ES-I3 (cell line): ENCODE data around the gene COMMD1.

Experiments
- H3K36me3 ChIP-seq: 2 replicates; pipeline ENCODE4 v1.6.1; 2013; ENCODE audit warnings: mild to moderate bottlenecking, low read length, control low read depth, moderate library complexity; ENCODE audit not compliant: insufficient read depth
- H3K4me1 ChIP-seq: 2 replicates; pipeline ENCODE4 v1.6.1; 2013; ENCODE audit warnings: mild to moderate bottlenecking, control low read depth, low read length; ENCODE audit not compliant: insufficient read depth
- H3K9ac ChIP-seq: 2 replicates; pipeline ENCODE4 v1.6.1; 2013; ENCODE audit warnings: low read depth, mild to moderate bottlenecking, low read length, moderate library complexity
- H3K9me3 ChIP-seq: 2 replicates; pipeline ENCODE4 v1.6.1; 2013; ENCODE audit warnings: mild to moderate bottlenecking, low read length, moderate library complexity; ENCODE audit not compliant: control insufficient read depth, insufficient read depth

The COMMD1 gene

DNA sequence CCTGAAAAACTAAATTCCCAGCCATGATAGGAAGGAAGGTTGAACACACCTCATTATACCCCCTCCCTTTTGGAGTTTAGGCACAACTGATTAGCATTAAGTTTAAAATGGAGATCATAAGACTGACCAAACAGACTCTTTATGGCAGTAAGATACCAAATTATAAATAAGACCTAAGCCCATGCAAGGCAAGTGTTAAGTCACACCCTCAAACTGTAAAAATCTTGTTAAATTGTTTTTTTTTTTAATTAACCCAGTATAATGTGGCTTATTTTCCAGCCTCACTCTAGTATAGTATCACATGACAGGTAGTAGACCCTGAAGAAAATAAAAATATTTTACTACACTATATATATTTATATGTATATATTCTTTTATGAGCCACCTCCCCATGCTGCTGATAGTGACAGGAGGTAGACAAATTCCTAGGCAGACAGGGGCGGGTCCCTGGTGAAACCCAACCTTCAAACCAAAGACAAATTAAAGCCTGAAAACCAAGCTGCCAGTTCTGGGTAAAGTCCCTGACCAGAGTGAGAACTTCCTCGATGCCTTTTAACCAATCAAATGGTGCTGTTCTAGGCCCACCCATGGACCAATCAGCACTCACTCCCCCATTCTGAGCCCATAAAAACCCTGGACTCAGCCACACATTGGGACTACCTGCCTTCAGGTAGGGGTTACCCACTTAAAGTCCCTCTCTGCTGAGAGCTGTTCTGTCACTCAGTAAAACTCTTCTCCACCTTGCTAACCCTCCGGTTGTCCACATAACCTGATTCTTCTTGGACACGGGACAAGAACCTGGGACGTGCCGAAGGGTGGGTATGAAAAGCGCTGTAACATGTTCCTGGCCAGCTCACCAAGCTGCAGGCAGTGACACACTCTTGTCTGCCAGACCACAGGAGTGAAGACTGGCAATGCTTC is 166.5 kb downstream of the COMMD1 start:
- H3K9ac ChIP-seq = no peak overlapping the region
- peaks cover 11% of the 10 kb centered on the region; the same call in 1 of the 2 replicates for H3K9me3 ChIP-seq
- H3K4me1 ChIP-seq = peaks cover 14% of the 10 kb centered on the region
- no peaks in the 10 kb centered on the region; the same call in 1 of the 2 replicates for H3K36me3 ChIP-seq

DNA sequence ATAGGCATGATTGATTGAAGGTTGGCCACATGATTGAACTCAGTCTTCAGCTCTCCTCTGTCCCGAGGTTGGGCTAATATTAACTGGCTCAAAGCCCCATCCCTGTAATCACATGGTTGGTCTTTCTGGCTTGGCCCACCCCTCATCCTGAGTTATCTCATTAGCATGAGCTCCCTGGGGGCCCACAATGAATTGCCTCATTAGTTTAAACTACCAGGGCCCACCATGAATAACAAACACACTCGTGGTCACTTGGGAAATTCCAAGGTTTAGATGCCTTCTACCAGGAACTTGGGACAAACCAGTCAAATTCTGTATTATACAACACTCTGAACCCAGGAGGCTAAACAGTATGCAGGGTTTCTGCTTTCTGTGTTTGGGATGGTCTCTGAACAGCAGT is 168.8 kb downstream of the COMMD1 start:
- H3K4me1 ChIP-seq = peaks cover 14% of the 10 kb centered on the region
- H3K9me3 ChIP-seq = peaks cover 11% of the 10 kb centered on the region; the same call in 1 of the 2 replicates
- H3K36me3 ChIP-seq = no peaks in the 10 kb centered on the region; the same call in 1 of the 2 replicates
- H3K9ac ChIP-seq = no peak overlapping the region

DNA sequence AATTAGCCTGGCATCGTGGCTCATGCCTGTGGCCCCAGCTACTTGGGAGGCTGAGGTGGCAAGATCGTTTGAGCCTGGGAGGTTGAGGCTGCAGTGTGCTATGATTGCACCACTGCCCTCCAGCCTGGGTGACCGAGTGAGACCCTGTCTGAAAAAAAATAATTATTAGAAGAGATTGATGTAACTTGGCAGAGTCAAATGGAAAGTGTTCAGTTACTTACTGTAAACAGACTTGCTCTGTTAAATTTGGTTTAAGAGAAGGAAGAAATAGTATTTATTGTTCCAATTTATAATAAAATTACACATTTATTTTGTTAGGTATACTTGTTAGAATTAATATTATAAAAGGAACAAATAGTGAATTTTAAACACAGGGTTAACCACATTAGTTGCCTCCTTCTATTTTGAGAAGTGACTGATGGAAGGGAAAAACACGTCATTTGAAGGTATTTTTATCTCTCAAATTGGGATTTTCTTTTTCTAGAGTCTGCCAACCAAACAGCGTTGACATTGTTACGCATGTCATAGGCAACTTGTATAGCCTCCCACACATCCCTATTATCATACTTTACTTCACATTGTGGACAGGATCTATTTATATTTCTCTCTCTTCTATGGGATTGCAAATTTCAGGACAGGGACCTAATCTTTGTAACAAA is 171.6 kb downstream of the COMMD1 start:
- Histone ChIP-seq H3K9me3 (peaks cover 6% of the 10 kb centered on the region; the same call in 1 of the 2 replicates), H3K9ac (no peak overlapping the region), H3K4me1 (peaks cover 14% of the 10 kb centered on the region), H3K36me3 (no peaks in the 10 kb centered on the region; the same call in 1 of the 2 replicates)

DNA sequence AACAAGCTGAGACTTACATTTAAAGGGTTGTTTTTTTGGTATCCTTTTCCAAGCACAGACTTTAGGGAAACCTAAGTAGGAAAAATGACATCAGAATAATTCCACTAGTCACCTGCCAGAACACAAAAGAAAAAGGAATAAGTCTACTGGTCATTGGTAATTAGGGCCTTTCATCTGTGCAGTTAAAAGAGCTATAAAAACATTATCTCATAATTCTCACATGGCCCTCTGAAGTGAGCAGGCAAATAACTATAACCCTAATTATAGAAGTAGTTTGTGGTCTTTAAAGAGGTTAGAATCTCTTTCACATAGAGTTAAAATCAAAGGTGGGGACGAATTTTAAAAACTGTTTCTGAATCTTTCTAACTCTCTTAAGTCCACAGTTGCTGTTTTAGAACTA is 179.3 kb downstream of the COMMD1 start:
- H3K4me1 ChIP-seq = peaks cover 13% of the 10 kb centered on the region
- no peak overlapping the region for H3K9ac ChIP-seq
- H3K36me3 ChIP-seq = no peaks in the 10 kb centered on the region
- no peaks in the 10 kb centered on the region for H3K9me3 ChIP-seq

DNA sequence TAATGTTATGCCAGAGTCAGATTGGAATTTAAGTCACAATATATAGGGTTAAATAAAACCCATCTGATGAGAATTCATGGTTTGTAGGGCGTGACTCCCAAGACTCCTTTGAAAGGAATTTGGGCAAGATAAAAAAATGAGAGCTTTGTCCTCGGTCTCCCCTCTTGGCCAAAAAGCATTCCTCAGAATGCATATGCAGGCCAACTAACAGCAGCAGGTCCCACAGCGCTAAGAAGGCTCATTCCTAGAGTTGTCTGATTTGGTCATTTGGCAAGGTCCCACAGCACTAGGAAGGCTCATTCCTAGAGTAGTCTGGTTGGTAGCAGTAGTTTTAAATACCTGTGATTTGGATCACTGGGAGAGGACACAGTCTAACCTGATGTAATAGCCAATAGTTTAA is 184.2 kb downstream of the COMMD1 start:
- peaks cover 20% of the 10 kb centered on the region for H3K4me1 ChIP-seq
- no peaks in the 10 kb centered on the region; the same call in 1 of the 2 replicates for H3K36me3 ChIP-seq
- H3K9me3 ChIP-seq = no peaks in the 10 kb centered on the region
- no peak overlapping the region for H3K9ac ChIP-seq

DNA sequence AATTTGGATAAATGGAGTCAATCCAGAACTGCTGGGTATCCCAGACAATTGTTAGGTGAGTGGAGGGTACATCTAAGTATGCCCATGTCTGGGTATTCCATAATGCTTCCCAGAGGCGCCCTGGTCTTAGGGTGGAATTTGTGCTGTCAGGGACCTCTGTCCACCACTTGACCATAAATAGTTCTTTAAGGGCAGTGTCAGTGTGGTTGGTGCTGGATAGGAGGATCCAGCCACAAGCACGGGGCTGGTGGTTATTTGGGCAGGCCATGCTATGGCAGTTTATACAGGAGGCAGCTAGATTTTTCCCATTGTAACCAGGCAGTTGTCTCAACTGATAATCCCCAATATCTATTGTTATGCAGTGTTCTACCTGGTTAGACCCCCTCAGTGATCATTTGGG is 186.0 kb downstream of the COMMD1 start:
- H3K9me3 ChIP-seq = no peaks in the 10 kb centered on the region

DNA sequence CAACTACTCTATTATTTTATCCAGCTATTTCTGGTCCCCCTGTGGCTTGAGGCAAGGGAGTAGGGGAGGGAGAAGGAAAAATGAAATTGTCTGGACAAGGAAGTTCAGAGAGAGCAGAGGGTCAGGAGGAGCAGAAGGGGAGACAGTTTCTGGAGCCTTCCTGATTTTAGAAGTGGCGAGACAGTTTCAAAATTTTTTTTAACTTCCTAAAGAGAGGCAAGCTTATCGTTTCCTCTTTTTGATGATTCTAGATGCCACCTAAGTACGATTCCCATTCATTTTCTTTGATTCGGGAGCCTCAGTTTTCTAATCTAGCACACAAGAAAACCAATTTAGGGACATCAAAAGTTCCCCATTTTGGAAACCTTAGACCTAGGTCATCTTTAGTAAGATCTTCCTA is 193.6 kb downstream of the COMMD1 start:
- peaks cover 7% of the 10 kb centered on the region; the same call in 1 of the 2 replicates for H3K4me1 ChIP-seq
- no peak overlapping the region for H3K9ac ChIP-seq
- no peaks in the 10 kb centered on the region for H3K36me3 ChIP-seq
- no peaks in the 10 kb centered on the region for H3K9me3 ChIP-seq

More for the DNA sequence above, 186.0 kb downstream of the COMMD1 start:
- H3K36me3 ChIP-seq = no peaks in the 10 kb centered on the region; the same call in 1 of the 2 replicates
- no peak overlapping the region for H3K9ac ChIP-seq
- H3K4me1 ChIP-seq = peaks cover 21% of the 10 kb centered on the region

DNA sequence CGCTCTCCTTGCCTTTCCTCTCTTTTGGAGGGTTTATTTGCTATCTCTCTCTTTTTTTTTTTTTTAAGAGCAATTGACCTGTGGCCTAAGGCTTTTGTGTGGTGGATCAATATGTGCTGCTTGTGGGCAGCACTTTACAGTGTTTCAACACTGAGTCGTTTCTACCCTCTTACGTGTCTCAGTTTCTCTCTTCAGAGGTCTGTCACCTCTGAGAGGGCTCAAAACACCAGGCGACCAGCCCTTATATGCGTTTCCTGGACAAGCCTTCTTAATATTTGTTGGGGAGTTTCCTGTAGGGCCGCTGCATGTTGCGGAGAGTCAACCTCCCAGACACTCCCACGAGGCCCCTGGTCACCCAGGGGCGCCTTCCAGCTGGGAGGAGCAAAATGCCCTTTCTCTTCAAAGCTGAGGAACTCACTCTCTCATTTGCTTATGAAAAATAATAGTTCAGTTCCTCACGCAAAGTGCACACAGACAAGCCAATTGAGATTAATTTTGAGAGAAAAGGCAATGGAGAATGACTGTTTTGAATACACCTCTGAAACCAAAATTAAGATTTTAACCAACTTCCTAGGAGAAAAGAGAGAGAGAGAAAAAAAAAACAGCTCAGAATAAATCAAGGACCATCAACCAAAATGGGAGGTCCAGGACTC is 194.2 kb downstream of the COMMD1 start:
- Histone ChIP-seq H3K9ac (no peak overlapping the region), H3K9me3 (no peaks in the 10 kb centered on the region), H3K36me3 (no peaks in the 10 kb centered on the region), H3K4me1 (peaks cover 1% of the 10 kb centered on the region; the same call in 1 of the 2 replicates)

DNA sequence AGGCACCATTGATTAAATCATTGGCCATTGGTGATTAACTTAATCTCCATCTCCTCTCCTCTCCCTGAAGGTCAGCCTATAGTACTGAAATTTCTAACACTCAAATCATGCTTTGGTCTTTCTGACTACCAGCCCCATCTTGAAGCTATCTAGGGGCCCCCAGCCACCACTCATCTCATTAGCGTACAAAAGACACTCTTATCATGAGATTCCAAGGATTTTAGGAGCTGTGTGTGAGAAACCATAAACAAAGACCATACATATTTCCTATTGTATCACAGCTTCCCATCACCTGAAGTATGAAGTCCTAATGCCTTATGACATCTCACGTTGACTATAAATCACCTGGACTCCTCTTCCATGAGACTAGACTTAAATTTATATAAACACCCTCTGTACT is 196.4 kb downstream of the COMMD1 start:
- no peak overlapping the region for H3K9ac ChIP-seq
- no peaks in the 10 kb centered on the region for H3K9me3 ChIP-seq
- no peaks in the 10 kb centered on the region for H3K36me3 ChIP-seq
- H3K4me1 ChIP-seq = no peaks in the 10 kb centered on the region

DNA sequence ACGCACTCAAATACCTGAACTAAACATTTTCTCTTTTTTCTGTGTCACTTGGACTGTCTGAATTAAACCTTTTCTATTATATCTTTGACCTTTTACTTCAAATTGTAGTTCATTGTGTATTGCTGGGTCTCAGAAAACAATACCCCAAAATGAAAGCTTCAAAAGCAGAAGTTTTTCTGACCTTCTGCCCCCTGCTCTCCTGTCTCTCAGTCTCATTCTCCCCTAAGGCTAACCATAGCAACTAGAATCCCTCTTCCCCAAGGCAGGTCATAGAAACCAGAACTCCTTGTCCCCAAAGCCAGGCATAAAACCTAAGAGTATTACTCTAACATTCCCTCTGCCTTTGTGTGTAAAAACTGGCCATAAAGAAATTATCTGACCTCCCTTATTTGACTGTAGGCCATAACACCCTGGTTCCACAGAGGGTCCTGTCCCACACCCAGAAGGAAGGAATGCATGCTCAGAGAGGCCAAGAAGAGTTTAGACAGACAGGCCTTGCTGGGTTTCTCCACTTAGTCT is 197.0 kb downstream of the COMMD1 start:
- no peaks in the 10 kb centered on the region for H3K4me1 ChIP-seq

DNA sequence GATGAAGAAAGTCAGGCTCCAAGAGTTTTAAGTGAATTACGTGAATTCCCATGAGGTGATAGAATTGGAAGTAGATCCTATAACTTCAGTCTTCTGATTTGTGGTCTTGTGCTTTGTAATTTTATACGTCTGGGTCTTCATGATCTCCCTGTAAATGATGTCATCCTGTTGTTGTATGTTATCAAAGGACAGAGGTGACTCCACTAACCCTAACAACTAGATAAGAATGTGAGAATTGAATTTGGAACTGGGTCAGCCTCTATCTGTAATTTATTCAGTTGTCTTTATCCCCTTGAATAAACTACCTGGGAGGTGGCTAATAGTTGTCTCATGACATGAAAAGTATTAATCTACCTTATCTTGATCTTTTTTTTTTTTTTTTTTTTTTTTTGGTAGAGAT is 204.1 kb downstream of the COMMD1 start:
- H3K9me3 ChIP-seq = no peaks in the 10 kb centered on the region
- no peak overlapping the region for H3K9ac ChIP-seq
- H3K4me1 ChIP-seq = peaks cover 23% of the 10 kb centered on the region
- no peaks in the 10 kb centered on the region for H3K36me3 ChIP-seq

More for the DNA sequence above, 197.0 kb downstream of the COMMD1 start:
- Histone ChIP-seq H3K9me3 (no peaks in the 10 kb centered on the region), H3K36me3 (no peaks in the 10 kb centered on the region), H3K9ac (no peak overlapping the region)

DNA sequence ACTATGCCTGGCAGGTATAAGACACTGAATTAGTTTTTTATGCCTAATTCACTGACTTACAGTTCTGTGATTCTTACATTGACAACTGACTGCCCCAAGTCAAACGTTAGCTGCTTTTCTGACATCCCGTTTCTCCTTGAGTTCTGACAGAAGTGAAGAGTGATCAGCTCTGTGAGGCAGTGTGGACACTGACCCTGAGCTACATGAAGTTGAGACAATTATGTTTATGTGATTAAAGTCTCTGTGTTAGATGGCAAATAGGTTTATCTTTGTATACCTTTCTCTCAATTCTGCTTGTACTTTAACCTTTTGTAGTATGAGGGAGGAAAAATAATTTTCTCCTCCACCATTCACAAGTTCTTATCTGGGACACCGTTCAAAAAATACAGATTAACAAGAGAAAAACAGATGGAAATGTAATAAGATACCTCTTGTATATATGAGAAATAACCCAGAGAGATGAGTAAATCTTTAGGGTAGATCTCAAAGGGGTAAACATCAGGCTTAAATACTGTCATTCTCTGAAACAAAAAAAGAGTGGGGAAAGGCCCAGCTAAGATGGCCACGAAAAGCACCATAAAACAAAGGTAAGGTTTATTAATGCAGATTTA is 205.0 kb downstream of the COMMD1 start:
- H3K36me3 ChIP-seq = no peaks in the 10 kb centered on the region
- no peak overlapping the region for H3K9ac ChIP-seq

DNA sequence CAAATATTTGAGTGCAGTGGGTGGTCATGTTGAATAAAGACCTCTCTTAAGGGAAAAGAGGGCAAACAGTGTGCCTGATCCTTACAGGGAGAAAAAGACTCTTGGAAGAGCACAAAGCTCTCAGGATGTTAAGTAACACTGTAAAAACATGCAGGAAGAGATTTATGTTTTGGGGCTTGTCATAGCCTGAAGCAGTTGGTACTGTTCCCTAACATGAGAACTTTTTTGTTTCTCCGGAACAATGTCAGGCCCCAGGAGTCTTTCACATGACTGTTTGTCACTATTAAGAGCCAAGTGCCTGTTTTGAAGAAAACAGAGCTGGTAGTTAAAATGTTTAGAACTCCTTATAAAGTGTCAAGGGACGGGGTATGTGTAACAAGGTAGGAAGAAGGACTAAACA is 206.7 kb downstream of the COMMD1 start:
- H3K4me1 ChIP-seq = peaks cover 23% of the 10 kb centered on the region

More for the DNA sequence above, 205.0 kb downstream of the COMMD1 start:
- H3K9me3 ChIP-seq = no peaks in the 10 kb centered on the region
- peaks cover 23% of the 10 kb centered on the region for H3K4me1 ChIP-seq

DNA sequence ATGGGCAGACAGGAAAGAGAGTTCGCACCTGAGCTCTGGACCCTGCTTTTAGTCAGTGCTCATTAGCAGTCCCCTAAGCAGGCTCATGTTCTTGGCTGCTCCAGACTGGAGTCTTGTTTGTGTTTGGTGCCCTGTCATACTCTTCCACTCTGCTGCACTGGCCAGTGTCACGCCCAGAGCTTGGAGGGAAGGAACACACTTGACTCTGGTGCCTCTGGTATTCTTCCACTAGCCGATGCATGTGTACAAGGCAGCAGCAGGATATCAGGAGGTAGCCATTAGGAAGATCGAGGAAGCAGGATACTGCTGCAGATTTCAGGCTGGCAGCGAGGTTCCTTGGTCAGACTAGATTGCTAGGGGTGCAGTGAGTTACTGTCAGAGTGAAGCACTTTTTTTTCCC is 209.1 kb downstream of the COMMD1 start:
- peaks cover 30% of the 10 kb centered on the region for H3K4me1 ChIP-seq
- H3K9ac ChIP-seq = no peak overlapping the region
- no peaks in the 10 kb centered on the region for H3K9me3 ChIP-seq
- H3K36me3 ChIP-seq = no peaks in the 10 kb centered on the region

More for the DNA sequence above, 206.7 kb downstream of the COMMD1 start:
- no peak overlapping the region for H3K9ac ChIP-seq
- H3K36me3 ChIP-seq = no peaks in the 10 kb centered on the region
- H3K9me3 ChIP-seq = no peaks in the 10 kb centered on the region
